GM15510 (cell line): ENCODE data around the gene MAFG.
A peak's percentile ranks its signal among the peaks of the same experiment; 100 is the strongest.

Experiments used
- POLR2A ChIP-seq: IDR thresholded peaks from 3 replicates; pipeline ENCODE4 v1.6.1; 2011; ENCODE audit warnings: borderline replicate concordance; ENCODE audit not compliant: insufficient read length; ENCODE audit errors: extremely low read depth

Gene MAFG

DNA sequence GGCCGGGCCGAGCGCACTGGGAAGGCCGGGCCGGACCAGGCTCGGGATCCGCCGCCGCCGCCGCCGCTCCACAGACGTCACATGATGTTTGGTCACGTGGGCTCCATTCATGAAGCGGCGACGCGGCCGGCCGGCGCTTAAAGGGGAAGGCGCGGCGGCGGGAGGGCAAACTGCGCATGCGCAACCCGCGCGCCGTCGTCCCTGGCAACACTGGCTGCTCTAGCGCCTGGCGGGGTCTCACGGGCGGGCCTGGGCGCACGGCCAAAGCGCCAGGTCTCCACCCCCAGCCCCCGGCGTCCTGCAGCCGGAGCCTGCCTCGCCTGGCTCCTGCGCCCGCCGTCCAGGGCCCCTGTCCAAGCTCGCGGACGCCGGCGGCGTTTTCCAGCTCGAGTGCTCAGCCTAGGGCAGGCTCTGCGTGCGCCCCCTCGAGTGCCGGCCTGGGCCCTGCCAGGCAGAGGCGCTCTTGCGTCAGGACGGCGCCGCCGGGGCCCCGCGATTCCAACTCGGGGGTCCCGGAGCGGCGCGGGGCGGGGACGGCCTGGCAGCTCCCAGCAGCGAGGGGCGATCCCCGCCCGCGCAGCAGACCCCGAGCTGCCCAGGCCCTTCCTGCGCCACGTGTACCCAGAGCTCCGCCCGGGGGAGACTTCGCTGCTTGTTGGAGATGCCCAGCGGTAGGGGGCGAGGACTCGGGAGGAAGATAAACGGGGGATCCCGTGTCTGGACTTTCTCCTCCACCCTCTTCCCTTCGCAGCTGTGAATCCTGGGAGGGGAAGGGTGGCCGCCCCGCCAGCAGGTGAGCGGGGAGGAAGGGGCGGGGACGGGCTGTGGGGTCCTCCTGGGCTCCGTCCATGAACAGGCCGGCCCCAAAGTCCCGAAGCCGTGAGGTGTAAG lies at the start of gene MAFG:
Gene MAFG, minus strand, starts transcription at position 83 of the 891 bp plus-strand sequence. CDS start 4,550 bp downstream, outside the sequence.
- peak; percentile 46 for TF ChIP-seq POLR2A

DNA sequence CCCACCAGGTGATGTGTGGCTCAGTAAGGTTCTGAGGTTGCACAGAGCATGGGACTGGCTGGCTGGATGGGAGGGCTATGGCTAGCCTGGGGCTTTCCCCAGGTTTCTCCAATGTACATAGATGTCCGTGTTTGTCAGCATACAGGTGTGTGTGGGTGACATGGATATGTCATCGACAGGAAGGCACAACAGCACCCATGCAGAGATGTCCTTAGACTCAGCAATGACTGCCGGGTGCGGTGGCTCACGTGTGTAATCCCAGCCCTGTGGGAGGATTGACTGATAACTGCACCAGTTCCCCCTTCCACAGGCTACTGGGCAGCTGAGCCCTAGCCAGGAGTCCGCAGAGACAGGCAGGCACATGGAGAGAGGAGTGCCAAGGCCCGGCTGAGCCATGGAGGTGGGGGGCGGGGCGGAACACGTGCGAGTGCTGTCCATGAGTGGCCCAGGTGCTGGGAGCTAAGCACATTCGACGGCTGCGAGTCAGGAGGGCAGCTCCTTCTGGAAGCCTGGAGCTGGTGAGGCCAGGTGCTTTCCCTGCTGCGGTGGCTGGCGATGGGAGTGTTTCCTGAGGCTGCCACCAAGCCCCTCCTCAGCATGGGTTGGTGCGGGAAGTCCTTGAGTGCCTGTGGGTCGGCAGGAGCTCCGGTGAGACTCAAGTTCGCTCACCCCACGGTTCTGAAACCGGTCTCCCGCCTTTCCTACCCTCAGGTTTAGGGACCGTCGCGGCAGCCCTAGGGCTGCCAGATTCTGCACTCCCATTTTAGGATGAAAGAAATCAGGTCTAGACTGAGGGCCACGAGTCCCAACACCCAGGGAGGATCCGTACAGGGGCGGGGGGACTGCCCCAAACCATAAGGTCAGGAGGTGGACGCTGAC lies 49.0 kb upstream of the MAFG start:
- TF ChIP-seq POLR2A = no peak

DNA sequence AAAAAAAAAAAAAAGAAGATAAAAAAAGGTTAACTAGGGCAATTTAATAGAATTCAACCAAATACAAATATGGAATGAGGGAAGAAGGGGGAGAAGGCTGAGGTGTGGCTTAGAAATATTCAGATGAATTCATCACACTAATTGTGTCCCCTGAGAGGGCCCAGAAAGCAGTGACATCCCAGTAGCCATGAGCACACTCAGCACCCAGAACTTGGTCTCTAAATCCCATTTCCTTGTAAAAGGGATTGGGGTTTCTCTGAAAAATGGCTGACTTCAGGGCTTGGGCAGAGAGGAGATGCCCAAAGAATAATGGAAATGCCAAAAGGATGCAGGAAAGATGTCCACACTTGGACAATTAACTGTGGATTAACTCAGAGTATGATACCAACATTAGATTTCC lies 45.9 kb upstream of the MAFG start:
- TF ChIP-seq POLR2A = no peak

DNA sequence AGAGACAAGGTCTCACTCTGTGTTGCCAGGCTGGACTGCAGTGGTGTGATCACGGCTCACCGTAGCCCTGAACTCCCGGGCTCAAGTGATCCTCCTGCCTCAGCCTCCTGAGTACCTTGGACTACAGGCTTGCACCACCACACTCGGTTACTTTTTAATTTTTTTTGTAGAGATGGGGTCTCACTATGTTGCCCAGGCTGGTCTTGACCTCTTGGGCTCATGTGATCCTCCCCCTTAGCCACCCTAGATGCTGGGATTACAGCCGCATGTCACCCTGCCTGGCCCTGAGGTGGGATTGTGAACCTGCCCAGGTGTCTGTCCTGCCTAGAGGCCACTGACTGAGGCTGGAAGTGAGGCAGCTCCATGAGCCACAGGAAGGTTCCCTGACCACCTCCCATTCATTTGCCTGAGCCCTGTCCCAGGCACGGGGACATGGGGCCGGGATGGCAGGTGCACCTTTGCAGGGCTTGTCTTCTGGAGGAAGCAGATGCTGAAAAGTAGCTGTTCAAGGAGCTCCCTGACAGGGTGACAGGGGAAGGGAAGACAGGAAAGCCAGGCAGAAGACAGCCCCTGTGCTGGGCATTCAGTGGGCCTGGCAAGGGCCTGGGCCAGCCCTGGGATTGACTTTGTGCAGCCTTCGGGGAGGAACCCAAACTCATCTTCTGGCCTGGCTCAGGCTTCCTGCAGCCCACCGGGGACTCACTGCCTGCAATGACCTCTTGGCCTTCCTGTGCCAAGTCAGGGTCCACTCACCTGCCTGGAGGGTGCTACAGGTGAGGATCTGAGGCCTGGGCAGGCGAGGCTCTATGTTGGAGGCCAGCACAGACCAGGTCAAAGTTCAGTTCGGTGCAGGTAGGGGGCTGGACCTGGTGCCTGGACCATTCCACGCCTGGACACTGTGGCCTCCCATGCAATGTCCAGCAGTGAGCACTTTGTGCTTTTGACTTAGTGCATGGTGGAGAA lies 41.6 kb upstream of the MAFG start:
- TF ChIP-seq POLR2A = no peak

DNA sequence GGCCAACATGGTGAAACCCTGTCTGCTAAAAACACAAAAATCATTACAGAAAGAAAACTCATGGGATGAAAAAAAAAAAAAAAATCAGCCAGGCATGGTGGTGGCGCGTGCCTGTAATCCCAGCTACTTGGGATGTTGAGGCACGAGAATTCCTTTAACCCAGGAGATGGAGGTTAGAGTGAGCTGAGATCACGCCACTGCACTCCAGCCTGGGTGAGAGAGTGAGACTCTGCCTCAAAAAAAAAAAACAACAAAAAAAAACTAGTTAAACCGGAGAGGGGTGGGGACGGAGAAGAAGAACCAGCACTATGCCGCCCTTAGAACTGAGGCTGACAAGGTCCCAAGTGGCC lies 40.8 kb upstream of the MAFG start:
- TF ChIP-seq POLR2A = no peak

DNA sequence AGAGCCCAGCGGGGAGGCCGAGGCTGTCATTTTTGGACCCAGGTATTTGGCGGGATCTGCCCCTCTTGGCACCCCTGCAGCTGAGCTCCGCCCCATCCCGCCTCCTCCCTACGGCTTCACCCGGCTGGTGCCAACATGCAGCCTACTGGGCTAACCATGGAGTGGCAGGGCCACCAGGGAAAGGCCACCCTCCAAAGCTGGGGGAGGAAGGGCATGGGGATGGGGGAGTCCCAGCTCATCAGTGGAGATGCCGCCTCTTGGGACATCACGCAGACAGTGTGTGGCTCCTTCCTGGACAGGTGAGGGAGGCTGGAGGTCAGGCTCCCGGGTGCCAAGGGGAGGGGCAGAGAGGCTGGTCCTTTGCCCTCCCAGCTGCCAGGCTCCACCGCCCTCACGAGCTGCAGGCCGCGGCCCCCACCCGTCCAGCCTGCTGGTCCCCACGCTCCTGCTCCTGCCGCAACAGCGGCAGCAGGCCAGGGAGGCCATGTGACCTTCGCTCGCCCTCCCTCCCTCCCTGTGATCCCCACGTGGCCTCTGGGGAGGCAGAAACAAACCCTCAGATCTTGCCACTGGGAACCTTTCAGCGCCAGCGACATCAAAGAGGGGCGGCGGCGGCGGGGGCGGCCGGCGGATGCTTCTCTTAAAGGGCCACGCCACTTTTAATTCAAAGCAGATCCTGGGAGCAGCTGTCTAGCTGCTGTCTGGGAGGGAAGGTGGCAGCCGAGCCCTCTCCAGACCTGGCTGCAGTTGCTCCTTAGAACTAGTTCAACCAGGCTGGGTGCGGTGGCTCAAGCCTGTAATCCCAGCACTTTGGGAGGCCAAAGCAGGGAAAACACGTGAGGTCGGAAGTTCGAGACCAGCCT lies 40.2 kb upstream of the MAFG start:
- peak; percentile 40 for TF ChIP-seq POLR2A

DNA sequence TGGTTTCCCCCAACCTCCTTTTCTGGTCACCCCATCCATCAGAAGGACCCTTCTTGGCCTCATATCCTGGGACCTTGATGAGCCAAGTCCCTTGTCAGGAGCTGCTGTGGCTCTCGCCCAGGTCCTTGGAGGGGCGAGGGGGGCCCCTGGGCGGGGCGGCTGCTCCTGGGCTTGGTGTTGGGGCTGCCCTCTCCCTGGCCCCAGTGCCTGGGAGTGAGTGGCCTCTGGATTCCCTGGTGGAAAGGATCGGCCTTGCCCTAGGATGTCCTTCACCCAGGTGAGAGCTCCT lies 39.7 kb upstream of the MAFG start:
- TF ChIP-seq POLR2A = no peak

DNA sequence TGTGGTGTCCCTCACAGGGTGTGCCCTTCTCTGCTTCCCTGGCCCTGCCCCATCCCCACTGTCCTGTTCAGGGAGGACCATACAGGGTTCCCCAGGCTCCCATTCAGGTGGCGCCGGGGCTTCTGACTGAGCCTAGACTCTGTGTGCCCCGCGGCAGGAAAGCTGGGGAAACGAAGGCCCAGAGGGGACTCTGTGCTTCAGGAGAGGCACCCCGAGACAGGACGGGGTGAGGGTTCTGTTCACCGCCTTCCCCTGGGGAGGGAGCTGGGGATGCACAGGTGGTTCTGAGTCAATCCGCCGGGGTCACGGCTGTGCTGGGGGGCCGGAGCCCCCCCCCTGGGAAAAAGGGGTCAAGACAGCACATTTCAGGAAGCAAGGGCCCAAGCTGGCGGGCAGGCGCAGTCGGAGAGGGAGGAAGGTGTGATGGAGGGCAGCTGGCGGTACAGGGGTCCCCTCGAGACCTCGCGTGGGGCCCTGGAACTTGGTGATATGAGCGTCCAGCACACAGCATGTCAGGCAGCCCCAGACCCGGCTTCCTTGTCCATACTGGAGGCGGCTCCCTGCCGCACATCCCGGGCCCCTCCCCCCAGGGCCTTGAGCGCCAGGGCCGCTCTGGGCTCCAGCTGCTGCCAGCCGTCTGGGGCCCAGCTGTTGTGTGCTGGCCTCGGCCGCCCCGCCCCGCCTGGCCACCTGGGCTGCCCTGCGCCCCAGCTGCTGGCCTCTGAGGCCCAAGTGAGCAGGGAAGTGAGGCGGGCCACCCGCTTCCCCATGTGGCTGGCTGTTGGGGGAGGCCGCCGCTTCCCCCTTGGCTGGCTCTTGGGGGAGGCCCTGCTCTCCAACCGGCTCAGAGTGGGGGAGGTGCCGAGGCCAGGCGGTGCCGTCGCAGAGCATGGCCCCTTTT lies 39.1 kb upstream of the MAFG start:
- no peak for TF ChIP-seq POLR2A

DNA sequence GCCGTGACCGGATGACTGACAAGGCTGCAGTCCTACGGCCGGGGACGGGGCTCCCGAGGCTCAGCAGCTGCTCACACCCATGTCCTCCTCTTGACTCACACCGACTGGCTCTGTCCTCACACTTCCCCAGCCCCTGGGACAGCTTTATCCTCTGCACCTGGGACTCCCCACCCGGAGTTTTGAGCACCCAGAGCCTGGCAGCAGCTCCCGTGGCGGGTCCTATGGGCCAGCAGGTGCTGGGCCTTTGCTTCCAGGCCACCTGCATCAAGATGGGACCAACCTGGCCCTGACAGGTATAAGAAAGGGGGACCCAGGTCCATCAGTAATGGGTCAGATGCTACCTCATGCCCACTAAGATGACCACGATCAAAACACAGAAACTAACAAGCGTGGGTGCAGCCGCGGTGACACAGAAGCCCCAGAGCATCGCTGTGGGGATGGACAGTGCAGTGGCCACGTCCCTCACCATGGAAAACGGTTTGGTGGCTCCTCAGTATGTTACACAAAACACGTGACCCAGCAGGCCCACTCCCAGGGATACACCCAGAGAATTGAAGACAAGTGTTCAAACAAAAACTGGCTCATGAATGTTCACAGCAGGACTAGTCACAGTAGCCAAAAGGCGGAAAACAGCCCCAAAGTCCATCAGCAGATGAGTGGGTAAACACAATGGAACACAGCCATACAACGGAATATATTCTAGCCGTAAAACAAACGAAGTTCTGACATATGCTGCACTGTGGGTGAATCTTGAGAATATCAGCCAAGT lies 36.7 kb upstream of the MAFG start:
- TF ChIP-seq POLR2A = no peak

DNA sequence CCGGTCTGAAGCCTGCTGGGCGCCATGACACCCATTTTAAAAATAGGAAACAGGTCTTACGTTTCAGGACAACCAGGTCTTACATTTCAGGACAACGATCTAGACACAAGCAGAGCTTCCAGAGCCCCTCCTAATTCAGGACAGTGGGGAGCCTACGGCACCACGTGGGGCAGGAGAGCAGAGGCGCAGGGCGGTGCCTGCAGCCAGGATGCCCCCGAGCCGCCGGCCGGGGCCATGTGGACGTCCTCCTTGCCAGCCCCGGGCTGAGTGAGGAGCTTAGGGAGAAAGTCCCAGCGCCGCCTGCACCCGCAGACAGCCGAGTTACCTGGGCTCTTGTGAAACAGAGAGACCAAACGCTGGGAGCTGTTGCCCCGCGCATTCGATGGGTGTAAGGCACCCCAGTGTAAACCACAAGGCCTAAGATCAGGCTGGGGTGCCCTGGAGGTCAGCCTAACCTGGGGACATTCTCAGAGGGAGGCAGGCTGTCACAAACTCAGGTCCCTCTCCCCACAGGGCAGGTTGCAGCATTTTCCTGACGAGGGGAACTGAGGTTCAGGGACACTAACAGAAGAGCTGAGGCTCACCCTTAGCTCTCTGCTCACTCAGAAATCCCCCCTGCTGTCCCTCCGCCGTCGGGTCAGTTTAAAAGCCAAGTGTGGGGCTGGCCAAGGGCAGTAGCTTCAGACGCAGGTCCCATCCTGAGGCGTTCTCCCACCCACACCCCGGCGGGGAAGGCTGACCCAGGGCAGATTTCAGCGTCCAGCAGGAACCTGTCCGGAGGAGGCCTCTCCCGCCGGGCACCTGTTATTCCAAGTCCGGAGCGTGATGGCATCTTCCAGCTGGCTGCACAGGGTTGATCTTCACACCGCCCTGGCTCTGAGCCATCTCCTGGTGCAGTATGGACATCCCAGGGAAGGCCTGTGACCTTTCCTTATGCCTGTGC lies 35.2 kb upstream of the MAFG start:
- no peak for TF ChIP-seq POLR2A
